Endothelial cell of umbilical vein (primary cell): ENCODE measurements around the gene TMEM222. TPM values are rescaled to one million over a fixed set of nuclear protein-coding genes. Genes with fewer than 3 reads are reported as not detected.

Source experiments
- BruUV-seq: library from RNA; stranded (reverse); fragments of 400-500 nt; replicated peaks from 2 replicates; lab custom pipeline; 2021; lab: Mats Ljungman, UMichigan
- CTCF ChIA-PET: fragments of 300-600, 350-600 bp; sonication (Branson Sonifier 250); formaldehyde crosslinking; loops from one replicate; lab custom pipeline; 2021; ENCODE audit warnings: antibody characterized with exemption, inconsistent platforms; lab: Charles Lee
- POLR2A ChIA-PET: fragments of 300-600, 350-600 bp; sonication (Branson Sonifier 250); formaldehyde crosslinking; loops from one replicate; lab custom pipeline; 2021; ENCODE audit warnings: antibody characterized with exemption, inconsistent platforms; lab: Charles Lee
- DNase-seq: peaks from one replicate; pipeline ENCODE4 v3.0.0-alpha.2; 2011; ENCODE audit warnings: low read depth, low spot score
- FAIRE-seq: peaks from 2 replicates; lab custom pipeline; 2011; peaks lifted over from hg19 to GRCh38; lab: Jason Lieb, UNC
- H2AFZ ChIP-seq: 2 replicates; pipeline ENCODE4 v1.6.0; 2012; ENCODE audit warnings: low read depth, low read length, control low read depth, inconsistent platforms
- H3K27ac ChIP-seq: 2 replicates; pipeline ENCODE4 v1.5.1; 2011; ENCODE audit warnings: low read depth, mild to moderate bottlenecking, control low read depth, low read length, moderate library complexity; ENCODE audit not compliant: insufficient read depth
- H3K27me3 ChIP-seq, 2 experiments: 2 replicates each; pipeline versions ENCODE4 v1.6.0 to v1.6.1; 2011; ENCODE audit warnings: low read length in 2 of 2, mixed read lengths in 1 of 2; ENCODE audit not compliant: control insufficient read depth in 2 of 2, insufficient read depth in 2 of 2
- H3K36me3 ChIP-seq, 2 experiments: 2 replicates in 1 of 2; 3 replicates in 1 of 2; pipeline ENCODE4 v1.5.1; 2011; ENCODE audit warnings: low read length in 2 of 2, mild to moderate bottlenecking in 1 of 2, moderate library complexity in 1 of 2; ENCODE audit not compliant: control insufficient read depth in 2 of 2, insufficient read depth in 2 of 2; ENCODE audit errors: extremely low read depth in 1 of 2
- H3K4me1 ChIP-seq: 3 replicates; pipeline ENCODE4 v1.5.1; 2011; ENCODE audit warnings: mild to moderate bottlenecking, low read length; ENCODE audit not compliant: control insufficient read depth, insufficient read depth; ENCODE audit errors: extremely low read depth
- H3K4me2 ChIP-seq: 2 replicates; pipeline ENCODE4 v1.6.1; 2011; ENCODE audit warnings: low read length, control low read depth, mixed read lengths; ENCODE audit not compliant: insufficient read depth
- H3K4me3 ChIP-seq, 3 experiments: fragments of 200-600 bp in 1 of 3; sonication (generic), shearing (Covaris generic) in 1 of 3; replicated peaks in 1 of 3; 2 replicates each; pipeline ENCODE4 v1.5.1; 2011 to 2016; ENCODE audit warnings: control low read depth in 3 of 3, low read length in 3 of 3, mild to moderate bottlenecking in 2 of 3, inconsistent platforms in 1 of 3, low read depth in 1 of 3, moderate library complexity in 1 of 3; ENCODE audit not compliant: insufficient read depth in 1 of 3
- H3K79me2 ChIP-seq: 2 replicates; pipeline ENCODE4 v1.6.0; 2012; ENCODE audit warnings: low read length, inconsistent platforms; ENCODE audit not compliant: control insufficient read depth, insufficient read depth
- H3K9ac ChIP-seq: replicated peaks from 2 replicates; pipeline ENCODE3; 2011; ENCODE audit warnings: low read length, control low read depth; ENCODE audit not compliant: insufficient read depth; ENCODE audit errors: extremely low read depth
- H3K9me1 ChIP-seq: replicated peaks from 3 replicates; pipeline ENCODE4 v1.6.0; 2011; ENCODE audit warnings: mild to moderate bottlenecking, low read length; ENCODE audit not compliant: control insufficient read depth, insufficient read depth; ENCODE audit errors: extremely low read depth
- H3K9me3 ChIP-seq: replicated peaks from 2 replicates; pipeline ENCODE4 v1.5.1; 2012; ENCODE audit warnings: low read length, inconsistent platforms; ENCODE audit not compliant: control insufficient read depth, insufficient read depth
- H4K20me1 ChIP-seq: replicated peaks from 2 replicates; pipeline ENCODE3; 2011; ENCODE audit warnings: mild to moderate bottlenecking, low read length; ENCODE audit not compliant: control insufficient read depth, insufficient read depth; ENCODE audit errors: extremely low read depth
- CTCF ChIP-seq, 2 donors: IDR thresholded peaks; 1 replicate in 1 of 2; 2 replicates in 1 of 2; pipeline ENCODE4 v1.5.1; 2011; ENCODE audit warnings: low read length in 2 of 2, mild to moderate bottlenecking in 2 of 2, moderate library complexity in 2 of 2, control low read depth in 1 of 2, inconsistent platforms in 1 of 2, low read depth in 1 of 2; ENCODE audit not compliant: insufficient read depth in 1 of 2; ENCODE audit errors: extremely low read depth in 1 of 2
- EZH2 ChIP-seq: IDR thresholded peaks from 2 replicates; pipeline ENCODE4 v1.6.1; 2012; ENCODE audit warnings: borderline replicate concordance, low read depth, mild to moderate bottlenecking, moderate library complexity, low read length, inconsistent platforms; ENCODE audit not compliant: severe bottlenecking
- FOS ChIP-seq: IDR thresholded peaks from 2 replicates; pipeline ENCODE4 v1.6.1; 2011; ENCODE audit warnings: mild to moderate bottlenecking, low read length, moderate library complexity, borderline replicate concordance; ENCODE audit not compliant: insufficient read depth
- GATA2 ChIP-seq: IDR thresholded peaks from 2 replicates; pipeline ENCODE4 v1.7.0; 2011; ENCODE audit warnings: low read depth, mild to moderate bottlenecking, moderate library complexity, mixed read lengths, low read length; ENCODE audit not compliant: insufficient read length, insufficient read depth
- JUN ChIP-seq: IDR thresholded peaks from 2 replicates; pipeline ENCODE4 v1.6.1; 2011; ENCODE audit warnings: borderline replicate concordance, low read depth; ENCODE audit not compliant: insufficient read length, insufficient read depth
- MAX ChIP-seq: IDR thresholded peaks from 2 replicates; pipeline ENCODE4 v1.6.1; 2011; ENCODE audit not compliant: insufficient read depth, insufficient read length
- MYC ChIP-seq: IDR thresholded peaks from one replicate; pipeline ENCODE4 v1.6.1; 2011; ENCODE audit warnings: mild to moderate bottlenecking, low read depth, low read length
- POLR2A ChIP-seq: IDR thresholded peaks from 2 replicates; pipeline ENCODE4 v1.6.1; 2012; ENCODE audit warnings: low read depth, mild to moderate bottlenecking, control low read depth, low read length
- POLR2AphosphoS5 ChIP-seq: IDR thresholded peaks from 2 replicates; pipeline ENCODE4 v1.6.1; 2012; ENCODE audit warnings: low read depth, mild to moderate bottlenecking, control low read depth, low read length, moderate library complexity; ENCODE audit not compliant: insufficient read depth
- dilution Hi-C: fragments of 300-500 bp; cut with MboI; formaldehyde crosslinking; loops from one replicate; pipeline ENCODE4 v1.15.0; 2019; ENCODE audit warnings: low sequenced_read_pairs; ENCODE audit not compliant: extremely low pct_ligation_motif_present
- intact Hi-C: fragments of 100-400 bp; cut with micrococcal nuclease; formaldehyde crosslinking; loops from one replicate; pipeline ENCODE4 v1.10.0; 2022
- polyA plus RNA-seq, 4 experiments: library from polyadenylated mRNA; depleted of rRNA in 3 of 4; stranded (reverse) in 3 of 4; unstranded in 1 of 4; fragments of >200 nt; gene quantifications; 2 replicates each; pipeline versions ENCODE4 v1.2.1 to v1.2.3, GENCODE V29; 2011 to 2012; ENCODE audit warnings: missing spikeins in 1 of 4
- total RNA-seq: library from RNA; stranded (reverse); gene quantifications from 2 replicates; pipeline ENCODE4 v1.2.3, GENCODE V29; 2021

TMEM222 gene
- total and polyA plus RNA-seq, 2 donors (not counting 3 experiments of a cell fraction or from before 2014, with no cell fraction given), result 45.8 to 76.1 TPM

- Histone ChIP-seq H4K20me1 (no peaks in the 10 kb centered on the region), H3K4me3 (no peak overlapping the region), H3K9ac (no peak overlapping the region), H3K4me1 (peaks cover 7% of the 10 kb centered on the region), H3K4me2 (no peak overlapping the region), H2AFZ (peak overlapping the region; percentile 15), H3K27me3 (peaks cover 2 to 5% of the 10 kb centered on the region in 2 experiments), H3K27ac (no peak overlapping the region), H3K36me3 (no peaks in the 10 kb centered on the region), H3K79me2 (no peaks in the 10 kb centered on the region), H3K9me3 (no peaks in the 10 kb centered on the region), H3K9me1 (no peaks in the 10 kb centered on the region)
- ChIA-PET CTCF (interaction anchor here (1.9 to 3.0 kb wide), 2 partner anchors 10 to 22 kb away, joined by 5 to 22 read pairs; no protein-coding TSS in a partner anchor), POLR2A (no interaction called here)
- BruUV-seq, result no TSS peak
- FAIRE-seq (no peak), DNase-seq (no peak)
- dilution Hi-C loops (no loop called here), intact Hi-C loops (no loop called here)
- TF ChIP-seq JUN, result no peak
- TF ChIP-seq GATA2, result no peak
- TF ChIP-seq FOS, result no peak
- no peak for TF ChIP-seq MAX
- TF ChIP-seq POLR2A, result no peak
- no peak for TF ChIP-seq MYC
- TF ChIP-seq CTCF (IDR thresholded peaks at IDR 0.05; ENCODE audit: extremely low read depth in 1 of 2, insufficient read depth in 1 of 2, low read depth in 1 of 2, low read length in 2 of 2), result no peak
- TF ChIP-seq EZH2, result no peak
- no peak for TF ChIP-seq POLR2AphosphoS5
These were observed 25.1 kb downstream of the TMEM222 start for GRCh38 chr1:27346991-27347624.
